Measurements from ENCODE around the gene VIM.
"Not testable (repeated sequence)": the region's sequence is repeated elsewhere in the genome, so short reads cannot be mapped to it uniquely, and the experiment has no call there.

VIM gene

DNA sequence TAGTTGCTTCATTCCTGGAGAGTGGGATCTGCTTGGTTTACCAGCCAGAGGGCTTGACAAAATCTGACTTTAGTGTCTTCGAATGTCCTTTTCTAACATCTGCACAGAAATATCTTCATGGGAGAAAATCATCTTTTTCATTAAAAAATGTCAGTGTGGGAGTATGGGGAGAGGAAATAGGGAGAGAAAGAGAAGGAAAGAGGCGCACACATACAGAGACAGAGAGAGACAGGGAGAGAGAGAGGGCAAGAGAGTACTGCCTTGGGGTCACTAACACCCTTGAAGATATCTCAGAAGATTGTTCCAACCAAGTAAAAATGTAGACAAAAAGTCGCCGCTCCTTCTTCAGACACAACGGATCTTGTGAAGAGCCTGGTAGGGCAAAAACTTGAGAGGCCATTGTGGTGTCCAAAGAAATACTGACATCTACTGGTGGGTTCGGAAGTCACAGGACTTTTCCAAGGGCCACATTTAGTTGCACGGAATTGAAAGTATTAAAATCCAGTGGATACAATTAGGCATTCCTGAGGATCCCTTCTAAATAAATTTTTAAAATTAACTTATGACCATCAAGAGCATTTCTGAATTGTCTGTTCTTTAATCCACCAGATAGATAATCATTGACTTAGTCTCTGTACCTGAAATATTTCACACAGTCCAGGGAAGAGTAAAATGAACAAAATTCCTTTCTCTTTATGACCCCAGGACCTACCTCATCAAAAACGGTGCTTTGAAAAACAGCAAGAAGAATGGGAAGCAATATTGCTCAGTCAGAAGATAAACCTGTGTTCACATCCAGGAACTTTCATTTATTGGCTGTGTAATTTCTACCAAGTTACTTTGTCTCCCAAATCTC, 29.7 kb downstream of the VIM start:
- peak; percentile 28 for DNase-seq

DNA sequence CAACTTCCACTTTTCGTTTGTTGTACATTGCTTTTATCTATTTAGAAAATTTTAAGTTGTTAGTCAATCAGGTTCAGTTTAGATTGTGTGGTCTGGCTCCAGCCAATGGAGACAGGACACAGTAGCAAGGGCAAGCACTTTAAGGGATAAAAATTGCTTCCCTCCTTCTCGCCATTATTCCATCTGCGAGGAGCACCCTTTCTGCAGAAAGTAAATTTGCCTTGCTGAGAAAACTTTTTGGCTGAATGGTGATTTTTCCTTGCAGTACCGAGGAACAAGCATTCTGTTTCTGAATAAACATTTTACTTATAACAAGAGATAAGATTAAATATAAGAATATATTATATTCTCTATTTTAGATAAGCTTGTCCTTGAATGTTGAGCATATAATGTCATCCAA, 34.5 kb downstream of the VIM start:
- DNase-seq: no peak

DNA sequence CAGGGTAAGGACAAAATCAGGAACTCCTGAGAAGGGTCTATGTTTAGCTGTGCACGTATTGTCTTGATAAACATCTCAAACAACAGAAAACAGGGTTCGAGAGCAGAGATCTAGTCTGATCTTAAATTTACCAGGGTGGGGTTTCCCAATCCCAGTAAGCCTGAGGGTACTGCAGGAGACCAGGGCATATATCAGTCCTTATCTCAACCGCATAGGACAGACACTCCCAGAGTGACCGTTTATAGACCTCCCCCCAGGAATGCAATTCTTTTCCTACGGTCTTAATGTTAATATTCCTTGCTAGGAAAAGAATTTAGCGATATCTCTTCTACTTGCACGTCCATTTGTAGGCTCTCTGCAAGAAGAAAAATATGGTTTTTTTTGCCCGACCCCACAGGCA, 35.5 kb downstream of the VIM start:
- DNase-seq: no peak

DNA sequence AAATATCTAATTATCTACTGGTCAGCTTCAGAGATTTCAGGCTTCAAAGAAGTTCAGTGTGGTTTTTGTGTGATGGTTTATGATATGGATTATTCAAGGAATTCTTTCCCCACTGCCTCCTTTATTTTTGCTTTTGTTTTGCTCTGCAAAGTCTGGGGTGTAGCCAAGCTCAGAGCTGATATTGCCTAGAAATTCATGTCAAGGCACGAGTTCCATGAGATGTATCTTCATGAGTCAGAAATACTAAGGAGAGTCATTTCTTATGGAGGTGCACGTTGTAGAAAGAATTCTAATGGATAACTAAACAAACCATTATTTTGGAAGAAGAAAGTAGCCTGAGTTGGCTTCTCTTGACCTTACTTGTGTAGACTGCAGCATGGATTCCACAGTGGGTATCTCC, 37.4 kb downstream of the VIM start:
- DNase-seq: no peak

DNA sequence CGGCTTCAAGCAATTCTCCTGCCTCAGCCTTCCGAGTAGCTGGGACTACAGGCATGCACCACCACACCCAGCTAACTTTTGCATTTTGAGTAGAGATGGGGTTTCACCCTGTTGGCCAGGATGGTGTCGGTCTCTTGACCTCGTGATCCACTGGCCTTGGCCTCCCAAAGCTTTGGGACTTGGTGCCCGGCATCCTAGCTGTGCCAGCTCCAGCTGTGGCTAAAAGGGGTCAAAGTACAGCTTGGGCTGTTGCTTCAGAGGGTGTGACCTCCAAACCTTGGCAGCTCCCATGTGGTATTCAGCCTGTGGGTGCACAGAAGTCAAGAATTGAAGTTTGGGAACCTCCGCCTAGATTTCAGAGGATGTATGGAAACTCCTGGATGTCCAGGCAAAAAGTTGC, 38.5 kb downstream of the VIM start:
- DNase-seq: not testable (repeated sequence)

DNA sequence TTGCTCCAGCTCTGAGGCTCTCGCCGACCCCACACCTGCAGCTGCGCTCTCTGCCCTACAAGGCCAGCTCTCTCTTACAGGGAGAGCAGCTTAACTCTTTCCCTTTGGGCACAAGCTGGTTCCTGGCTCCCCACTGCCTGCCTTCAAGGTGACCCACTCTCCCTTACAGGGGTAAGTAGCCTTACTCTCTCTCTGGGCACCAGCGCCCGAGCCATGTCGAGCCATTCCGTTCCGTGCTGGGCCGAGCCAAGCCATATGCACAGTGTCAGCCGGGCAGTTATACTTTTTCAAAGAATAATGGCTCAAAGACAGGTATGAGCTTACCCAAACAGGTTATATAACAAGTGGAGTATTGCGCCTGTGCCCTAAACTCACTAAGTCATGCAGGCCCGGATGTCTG, 44.6 kb downstream of the VIM start:
- no peak for DNase-seq

DNA sequence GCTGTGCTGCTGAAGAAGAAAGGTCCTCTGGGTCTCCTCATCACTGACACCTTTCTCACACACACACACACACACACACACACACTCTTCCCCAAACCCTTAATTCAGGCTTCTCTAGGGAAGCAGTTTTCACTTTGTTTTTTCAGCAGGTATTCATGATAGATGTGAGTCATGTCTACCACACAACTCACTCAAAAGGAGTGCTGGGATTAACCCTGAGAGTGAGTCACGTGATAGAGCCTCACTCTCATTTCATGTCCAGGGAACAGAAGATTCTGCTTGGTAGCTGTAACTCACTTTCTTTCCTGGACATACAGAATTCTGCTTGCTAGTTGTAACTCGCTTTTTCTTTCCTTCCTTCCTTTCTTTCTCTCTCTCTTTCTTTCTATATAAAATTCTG, 45.4 kb downstream of the VIM start:
- DNase-seq: no peak

DNA sequence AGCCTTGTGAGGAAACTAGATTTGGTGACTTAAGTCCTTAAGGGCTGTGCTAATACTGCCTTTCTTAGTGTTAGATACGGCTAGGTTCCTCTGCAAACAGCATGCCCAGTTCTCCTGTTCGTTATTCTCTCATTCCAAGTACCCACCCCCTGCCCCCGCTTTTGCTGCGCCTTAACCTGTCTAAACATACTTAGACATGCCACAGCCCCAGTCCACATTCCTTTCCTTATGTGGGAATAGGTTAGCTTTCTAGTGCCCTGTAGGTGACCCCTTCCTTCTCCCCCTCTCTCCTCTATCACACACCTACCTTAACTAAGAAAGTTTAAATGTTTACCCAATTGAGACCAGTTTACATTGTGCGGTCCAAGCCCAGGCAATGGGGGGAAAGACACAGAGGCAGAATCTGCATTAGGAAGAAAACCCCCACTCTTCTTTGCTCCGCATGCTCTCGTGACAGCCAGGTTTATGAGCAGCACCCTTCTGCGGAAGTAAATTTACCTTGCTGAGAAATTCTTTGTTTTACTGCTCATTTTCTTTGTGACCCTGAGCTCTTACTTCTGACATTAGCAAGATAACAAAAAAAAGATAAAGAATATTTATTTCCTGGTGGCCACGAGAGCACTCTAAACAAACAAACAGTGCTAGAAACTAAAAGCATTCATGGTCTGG, 48.8 kb downstream of the VIM start:
- DNase-seq: no peak

DNA sequence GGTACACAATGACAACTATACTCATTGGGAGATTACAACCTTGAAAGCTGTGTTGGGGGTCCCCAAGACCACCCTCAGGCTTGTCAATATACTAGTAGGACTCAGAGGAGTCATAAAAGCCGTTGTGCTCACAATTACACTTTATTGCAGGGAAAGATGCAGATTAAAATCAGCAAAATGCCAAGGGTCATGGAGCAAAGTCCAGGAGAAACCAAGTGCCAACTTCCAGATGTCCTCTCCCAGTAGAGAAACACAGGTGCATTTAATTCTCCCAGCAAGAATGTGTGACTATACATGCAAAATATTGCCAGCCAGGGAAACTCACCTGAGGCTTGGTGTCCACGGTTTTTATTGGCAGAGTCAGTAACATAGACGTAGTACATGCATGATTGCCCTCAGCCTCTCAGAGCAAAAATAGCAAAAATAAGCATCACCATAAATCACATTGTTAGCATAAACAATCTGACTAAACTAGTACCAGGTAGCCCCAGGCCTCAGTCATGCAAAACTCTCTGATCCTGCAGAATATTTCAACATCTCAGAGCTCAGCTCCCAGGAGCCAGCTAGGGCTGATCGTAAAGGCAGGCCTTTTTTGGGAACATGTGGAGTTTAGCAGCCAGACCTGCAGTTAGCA, 50.7 kb downstream of the VIM start:
- no peak for DNase-seq

DNA sequence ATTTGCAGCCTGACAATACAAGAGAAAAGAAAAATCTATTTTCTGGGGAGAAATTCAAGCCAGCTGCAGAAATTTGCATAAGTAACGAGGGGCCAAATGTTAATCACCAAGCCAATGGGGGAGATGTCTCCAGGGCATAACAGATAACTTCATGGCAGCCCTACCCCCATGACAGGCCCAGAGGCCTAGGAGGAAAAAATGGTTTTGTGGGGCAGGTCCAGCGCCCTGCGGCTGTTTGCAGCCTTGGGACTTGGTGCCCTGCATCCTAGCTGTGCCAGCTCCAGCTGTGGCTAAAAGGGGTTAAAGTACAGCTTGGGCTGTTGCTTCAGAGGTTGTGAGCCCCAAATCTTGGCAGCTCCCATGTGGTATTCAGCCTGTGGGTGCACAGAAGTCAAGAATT, 54.3 kb downstream of the VIM start:
- no peak for DNase-seq

DNA sequence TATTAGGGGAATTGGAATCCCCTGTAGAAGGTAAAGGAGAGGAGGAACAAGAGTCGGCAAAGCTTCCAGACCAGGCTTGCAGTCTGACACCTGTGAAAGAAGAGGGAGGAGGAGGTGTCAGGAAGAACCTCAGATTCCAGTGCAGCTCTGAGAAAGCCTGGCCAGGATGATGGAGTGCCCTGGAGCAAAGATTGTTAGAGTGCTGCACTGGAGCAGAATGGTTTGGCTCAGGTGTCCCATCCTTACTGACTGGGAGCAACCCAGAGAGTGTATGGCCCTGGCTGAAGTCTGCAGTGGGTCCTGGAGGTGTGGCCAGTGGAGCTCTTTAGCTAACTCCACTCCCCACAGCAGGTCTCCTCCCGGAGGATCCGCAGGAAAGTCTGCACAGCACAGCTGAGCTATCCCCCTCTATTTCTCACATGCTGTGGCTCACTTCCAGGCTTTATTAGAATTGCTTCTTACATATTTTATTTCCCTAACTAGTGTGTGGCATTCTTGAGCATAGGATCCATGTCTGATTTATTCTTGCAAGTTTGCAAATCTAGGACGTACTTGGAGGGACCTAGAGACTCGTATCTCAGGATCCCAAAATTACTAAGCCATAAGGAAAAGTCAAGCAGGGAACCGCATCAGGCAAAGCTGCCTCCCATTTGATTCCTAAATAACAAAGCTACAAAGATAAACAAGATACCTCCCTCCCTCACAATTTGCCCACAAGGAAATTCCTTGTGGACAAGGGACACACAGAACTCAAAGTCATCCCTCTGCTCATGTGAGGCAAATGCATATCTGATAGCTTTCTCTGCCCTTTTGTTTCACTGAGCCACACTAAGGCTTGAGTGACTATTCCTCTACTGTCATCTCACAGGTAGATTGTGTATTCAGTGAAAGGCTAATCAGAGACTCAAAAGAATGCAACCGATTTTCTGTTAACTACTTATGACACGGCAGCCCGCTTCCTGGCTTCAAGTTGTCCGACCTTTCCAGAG, 58.8 kb downstream of the VIM start:
- DNase-seq: no peak

Data from activated naive CD4-positive, alpha-beta T cell treated with anti-CD3 and anti-CD28 coated beads, Interleukin-2, amount 50 U/mL, for 16 hours (primary cell).